HFFc6 (cell line): ENCODE data around the gene SEPTIN3. TPM values are rescaled to one million over a fixed set of nuclear protein-coding genes. Genes with fewer than 3 reads are reported as not detected.

ENCODE experiments used
- DNase-seq: peaks from one replicate; pipeline ENCODE4 v3.0.0-alpha.2; 2018
- H3K27ac Mint-ChIP-seq: 2 replicates; pipeline ENCODE4 v1.8.0; 2020; ENCODE audit warnings: mild to moderate bottlenecking, mixed read lengths
- H3K27me3 Mint-ChIP-seq: 2 replicates; pipeline ENCODE4 v1.8.0; 2021; ENCODE audit warnings: mild to moderate bottlenecking, moderate library complexity, mixed read lengths; ENCODE audit not compliant: insufficient read depth
- H3K36me3 Mint-ChIP-seq: 2 replicates; pipeline ENCODE4 v1.8.0; 2021; ENCODE audit warnings: low read depth, mixed read lengths
- H3K4me1 Mint-ChIP-seq: 2 replicates; pipeline ENCODE4 v1.8.0; 2020; ENCODE audit warnings: low read depth, mixed read lengths
- H3K4me3 Mint-ChIP-seq: 2 replicates; pipeline ENCODE4 v1.8.0; 2020; ENCODE audit warnings: mild to moderate bottlenecking, moderate library complexity, mixed read lengths
- H3K9me3 Mint-ChIP-seq: 2 replicates; pipeline ENCODE4 v1.8.0; 2020; ENCODE audit warnings: mild to moderate bottlenecking, mixed read lengths
- CTCF ChIP-seq: fragments of 200-600 bp; sonication (generic); IDR thresholded peaks from 2 replicates; pipeline ENCODE4 v1.5.0; 2021; ENCODE audit warnings: antibody characterized with exemption, mild to moderate bottlenecking
- total RNA-seq, 6 experiments: library from RNA; stranded (reverse); fragmentation: NEBNext Ultra II Directional; extraction: Animal tissue kit (Norgen Biotek cat#: 25700); gene quantifications; 2 replicates in 1 of 6; 3 replicates in 5 of 6; pipeline ENCODE4 v1.2.3, GENCODE V29; 2021

Gene SEPTIN3
- total RNA-seq, 6 experiments from 2014 or later, result 0.05 to 0.17 TPM; not detected in 4

- no peak for TF ChIP-seq CTCF
- no peak overlapping the region for H3K4me3 Mint-ChIP-seq
- no peaks in the 10 kb centered on the region for H3K36me3 Mint-ChIP-seq
- no peak overlapping the region for H3K27ac Mint-ChIP-seq
- H3K27me3 Mint-ChIP-seq, result peaks cover 13% of the 10 kb centered on the region
- H3K4me1 Mint-ChIP-seq, result no peaks in the 10 kb centered on the region
- no peaks in the 10 kb centered on the region for H3K9me3 Mint-ChIP-seq
- no peak for DNase-seq
Observed at GRCh38 chr22:41931701-41932269, 37.5 kb upstream of the SEPTIN3 start.

GRCh38 chr22:41932353-41932752 lies 36.9 kb upstream of the SEPTIN3 start:
- no peak overlapping the region for H3K27ac Mint-ChIP-seq
- H3K4me3 Mint-ChIP-seq, result no peak overlapping the region
- H3K9me3 Mint-ChIP-seq, result no peaks in the 10 kb centered on the region
- peaks cover 7% of the 10 kb centered on the region for H3K27me3 Mint-ChIP-seq
- no peak for DNase-seq
- H3K4me1 Mint-ChIP-seq, result no peaks in the 10 kb centered on the region
- no peak for TF ChIP-seq CTCF
- no peaks in the 10 kb centered on the region for H3K36me3 Mint-ChIP-seq

GRCh38 chr22:41933411-41934177 lies 35.6 kb upstream of the SEPTIN3 start:
- Mint-ChIP-seq H3K36me3 (no peaks in the 10 kb centered on the region), H3K9me3 (no peaks in the 10 kb centered on the region), H3K4me3 (no peak overlapping the region), H3K4me1 (no peaks in the 10 kb centered on the region), H3K27me3 (no peaks in the 10 kb centered on the region), H3K27ac (no peak overlapping the region)
- no peak for TF ChIP-seq CTCF
- no peak for DNase-seq

- Mint-ChIP-seq H3K36me3 (no peaks in the 10 kb centered on the region), H3K27me3 (no peaks in the 10 kb centered on the region), H3K4me1 (peaks cover 3% of the 10 kb centered on the region), H3K4me3 (no peak overlapping the region), H3K27ac (no peak overlapping the region), H3K9me3 (no peaks in the 10 kb centered on the region)
- DNase-seq, result no peak
- no peak for TF ChIP-seq CTCF
Observed at GRCh38 chr22:41934284-41935014, 34.8 kb upstream of the SEPTIN3 start.

- Mint-ChIP-seq H3K27ac (no peak overlapping the region), H3K36me3 (no peaks in the 10 kb centered on the region), H3K4me1 (peaks cover 8% of the 10 kb centered on the region), H3K27me3 (no peaks in the 10 kb centered on the region), H3K4me3 (no peak overlapping the region), H3K9me3 (no peaks in the 10 kb centered on the region)
- DNase-seq, result no peak
- TF ChIP-seq CTCF, result no peak
Observed at GRCh38 chr22:41935015-41935351, 34.3 kb upstream of the SEPTIN3 start.
